ENCODE measurements around the gene SSR3. TPM values are rescaled to one million over a fixed set of nuclear protein-coding genes. Genes with fewer than 3 reads are reported as not detected.

Gene SSR3
- total and polyA plus RNA-seq, 11 donors: 112 to 900 (median 197) TPM

GRCh38 chr3:156522673-156523072 is 32.2 kb downstream of the SSR3 start:
- Histone ChIP-seq H3K27ac (no peak overlapping the region), H3K27me3 (no peaks in the 10 kb centered on the region), H3K4me3 (no peak overlapping the region), H3K36me3 (peaks cover 0 to 22% (median 0%) of the 10 kb centered on the region in 9 donors), H3K9me3 (no peaks in the 10 kb centered on the region), H3K4me1 (peaks cover 0 to 8% (median 0%) of the 10 kb centered on the region in 12 donors)
- 80 to 91% (median 86%) methylated on average over 4 of the region's 4 CpGs for WGBS, 4 donors
- ATAC-seq (no peak), DNase-seq (no peak)
- intact Hi-C loops (cut with DNase I): loop anchor here in 1 of 10 donors (5.0 kb wide), 1 partner anchor 360 kb away; no protein-coding TSS in a partner anchor
- TF ChIP-seq POLR2A (IDR thresholded peaks at IDR 0.05) (no peak), CTCF (IDR thresholded peaks at IDR 0.05) (no peak)

- Histone ChIP-seq H3K27ac (peak overlapping the region in 1 of 12 donors; percentile 49), H3K4me3 (no peak overlapping the region), H3K4me1 (peaks cover 0 to 18% (median 8%) of the 10 kb centered on the region in 12 donors), H3K36me3 (peaks cover 0 to 8% (median 0%) of the 10 kb centered on the region in 9 donors), H3K27me3 (no peaks in the 10 kb centered on the region), H3K9me3 (no peaks in the 10 kb centered on the region)
- TF ChIP-seq POLR2A (IDR thresholded peaks at IDR 0.05): no peak
- no peak for TF ChIP-seq CTCF (IDR thresholded peaks at IDR 0.05)
- no peak for ATAC-seq
- 93 to 100% (median 99%) methylated on average over 1 of the region's 1 CpG for WGBS, 4 donors
- intact Hi-C loops (cut with DNase I): loop anchor here in 6 of 10 donors (5.0 to 10.0 kb wide), 2 partner anchors 357 to 475 kb away; no protein-coding TSS in a partner anchor
- DNase-seq: no peak
Measured at GRCh38 chr3:156519758-156520162, 35.2 kb downstream of the SSR3 start.

GRCh38 chr3:156518726-156519125 is 36.2 kb downstream of the SSR3 start:
- TF ChIP-seq CTCF (IDR thresholded peaks at IDR 0.05): no peak
- no peak for TF ChIP-seq POLR2A (IDR thresholded peaks at IDR 0.05)
- Histone ChIP-seq H3K4me3 (no peak overlapping the region), H3K9me3 (no peaks in the 10 kb centered on the region), H3K4me1 (peaks cover 0 to 18% (median 8%) of the 10 kb centered on the region in 12 donors), H3K27ac (peak overlapping the region in 2 of 12 donors; percentile 20 to 49), H3K36me3 (peaks cover 0 to 2% (median 0%) of the 10 kb centered on the region in 9 donors), H3K27me3 (no peaks in the 10 kb centered on the region)
- peak in 2 of 5 donors; percentile 32 to 35 for DNase-seq
- ATAC-seq: peak; percentile 36 to 89 (median 83)
- intact Hi-C loops (cut with DNase I): loop anchor here in 5 of 10 donors (10.0 kb wide), 1 partner anchor 474 kb away; no protein-coding TSS in a partner anchor

- H3K9me3 ChIP-seq: no peaks in the 10 kb centered on the region
- no peak for TF ChIP-seq POLR2A (IDR thresholded peaks at IDR 0.05)
- TF ChIP-seq CTCF (IDR thresholded peaks at IDR 0.05): no peak
- peak overlapping the region in 2 of 12 donors; percentile 9 to 49 for H3K27ac ChIP-seq
- peak in 1 of 4 donors; percentile 15 for ATAC-seq
- intact Hi-C loops (cut with DNase I): loop anchor here in 5 of 10 donors (10.0 kb wide), 1 partner anchor 472 kb away; no protein-coding TSS in a partner anchor
- peaks cover 0 to 18% (median 8%) of the 10 kb centered on the region in 12 donors for H3K4me1 ChIP-seq
- no peaks in the 10 kb centered on the region for H3K36me3 ChIP-seq
- no peak overlapping the region for H3K4me3 ChIP-seq
- H3K27me3 ChIP-seq: no peaks in the 10 kb centered on the region
- WGBS, 4 donors: 71 to 78% (median 75%) methylated on average over 1 of the region's 1 CpG
- DNase-seq: no peak
Measured at GRCh38 chr3:156516961-156517360, 38.0 kb downstream of the SSR3 start.
